Activated CD8-positive, alpha-beta memory T cell treated with anti-CD3 and anti-CD28 coated beads for 24 hours (primary cell): ENCODE measurements around the gene GLDC.
A peak's percentile ranks its signal among the peaks of the same experiment; 100 is the strongest.
"Not testable (repeated sequence)": the region's sequence is repeated elsewhere in the genome, so short reads cannot be mapped to it uniquely, and the experiment has no call there.

Experiments used
- DNase-seq: peaks from one replicate; pipeline ENCODE4 v3.0.0-alpha.2; 2020

Gene GLDC

DNA sequence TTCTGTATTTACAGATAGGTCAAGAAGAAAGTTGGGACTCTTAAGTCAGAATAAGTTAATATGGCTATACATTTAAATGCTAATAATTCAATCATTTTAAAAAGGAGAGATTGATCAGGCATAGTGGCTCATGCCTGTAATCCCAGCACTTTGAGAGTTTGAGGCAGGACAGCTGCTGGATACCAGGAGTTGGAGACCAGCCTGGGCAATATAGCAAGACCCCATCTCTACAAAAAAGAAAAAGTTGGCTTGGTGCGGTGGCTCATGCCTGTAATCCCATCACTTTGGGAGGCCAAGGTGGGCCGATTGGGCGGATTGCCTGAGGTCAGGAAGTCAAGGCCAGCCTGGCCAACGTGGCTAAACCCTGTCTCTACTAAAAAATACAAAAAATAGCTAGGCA lies 15.0 kb upstream of the GLDC start:
- DNase-seq: no peak

- DNase-seq: no peak
These were observed 13.3 kb upstream of the GLDC start for GRCh38 chr9:6658628-6659353.

DNA sequence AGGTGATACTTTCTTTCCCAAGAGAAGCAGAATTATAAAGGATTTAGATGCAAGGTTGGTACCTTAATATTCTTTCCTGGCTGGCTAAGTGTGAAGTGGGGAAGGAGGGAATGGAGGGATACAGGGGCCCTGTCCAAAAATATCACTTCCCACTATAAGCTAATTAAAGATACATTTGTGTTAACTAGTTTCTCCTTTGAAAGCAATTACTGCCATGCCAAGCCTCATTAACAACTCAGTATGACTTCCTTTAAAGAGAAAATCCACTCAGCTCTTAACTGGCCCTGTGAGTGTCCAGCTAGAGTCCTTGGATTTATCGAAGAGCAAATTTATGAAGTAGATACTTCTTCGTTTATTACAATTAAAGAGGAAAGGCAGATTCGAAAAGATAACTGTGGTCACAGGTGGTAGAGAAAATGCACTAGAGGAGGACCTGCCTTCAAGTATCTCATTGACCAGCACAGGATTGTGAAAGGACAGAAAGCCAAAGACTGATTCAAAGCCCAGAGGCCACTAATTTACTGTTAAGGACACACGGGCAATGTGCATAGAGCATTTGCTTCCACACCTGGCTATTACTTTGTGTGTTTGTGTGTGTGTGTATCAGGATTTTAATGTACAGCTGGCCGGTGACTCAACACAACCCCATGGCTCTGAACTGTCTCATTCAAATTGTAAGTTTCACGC lies 11.2 kb upstream of the GLDC start:
- no peak for DNase-seq

DNA sequence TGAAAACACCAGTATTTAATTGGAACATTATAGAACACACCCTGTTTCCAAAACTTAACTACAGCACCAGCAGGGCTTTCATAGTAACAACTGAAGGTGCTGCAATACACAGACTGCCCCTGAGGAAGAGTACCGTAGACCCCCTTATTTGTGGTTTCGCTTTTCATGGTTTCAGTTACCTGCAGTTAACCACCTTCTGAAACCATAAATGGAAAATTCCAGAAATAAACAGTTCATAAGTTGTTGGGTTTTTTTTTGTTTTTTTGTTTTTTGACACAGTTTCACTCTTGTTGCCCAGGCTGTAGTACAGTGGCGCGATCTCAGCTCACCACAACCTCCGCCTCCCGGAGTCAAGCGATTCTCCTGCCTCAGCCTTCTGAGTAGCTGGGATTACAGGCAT lies 9.5 kb upstream of the GLDC start:
- no peak for DNase-seq

- peak; percentile 60 for DNase-seq
These were observed 736 bp upstream of the GLDC start for GRCh38 chr9:6646293-6646636.

- DNase-seq: peak; percentile 69
These were observed 499 bp downstream of the GLDC start for GRCh38 chr9:6645105-6645354.

- no peak for DNase-seq
These were observed 1.0 kb downstream of the GLDC start for GRCh38 chr9:6644346-6645104.

DNA sequence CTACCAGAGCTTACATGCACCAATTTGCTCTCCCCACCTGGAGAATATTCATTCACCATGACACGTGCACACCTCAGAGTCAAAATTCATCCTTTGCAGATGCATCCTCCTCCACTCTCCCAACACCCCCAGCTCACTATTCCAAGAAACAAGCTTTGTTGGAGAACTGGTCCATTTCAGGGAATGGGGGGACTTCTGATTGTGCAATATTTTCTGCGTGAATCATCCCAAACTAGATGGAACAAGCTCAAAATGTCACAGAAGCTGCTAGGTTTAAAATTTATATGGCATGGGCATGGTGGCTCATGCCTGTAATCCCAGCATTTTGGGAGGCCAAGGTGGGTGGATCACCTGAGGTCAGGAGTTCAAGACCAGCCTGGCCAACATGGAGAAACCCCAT lies 3.6 kb downstream of the GLDC start:
- DNase-seq: no peak

DNA sequence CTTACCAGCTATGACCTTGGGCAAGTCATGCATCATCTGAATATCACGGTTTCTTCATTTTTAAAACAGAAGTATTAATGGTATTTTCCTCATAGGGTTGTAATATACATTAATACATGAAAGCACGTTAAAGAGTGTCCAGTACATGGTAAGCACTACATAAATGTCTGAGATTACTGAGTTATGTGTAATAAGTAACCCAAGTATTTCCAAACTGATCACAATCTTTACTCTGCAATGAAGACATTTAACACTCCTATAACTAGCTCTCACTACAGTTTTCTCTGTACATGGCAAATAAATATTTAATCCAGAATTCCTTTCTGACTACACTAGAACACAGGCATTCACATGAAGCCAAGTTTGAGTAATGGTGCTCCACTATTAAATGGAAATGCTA lies 4.0 kb downstream of the GLDC start:
- no peak for DNase-seq

DNA sequence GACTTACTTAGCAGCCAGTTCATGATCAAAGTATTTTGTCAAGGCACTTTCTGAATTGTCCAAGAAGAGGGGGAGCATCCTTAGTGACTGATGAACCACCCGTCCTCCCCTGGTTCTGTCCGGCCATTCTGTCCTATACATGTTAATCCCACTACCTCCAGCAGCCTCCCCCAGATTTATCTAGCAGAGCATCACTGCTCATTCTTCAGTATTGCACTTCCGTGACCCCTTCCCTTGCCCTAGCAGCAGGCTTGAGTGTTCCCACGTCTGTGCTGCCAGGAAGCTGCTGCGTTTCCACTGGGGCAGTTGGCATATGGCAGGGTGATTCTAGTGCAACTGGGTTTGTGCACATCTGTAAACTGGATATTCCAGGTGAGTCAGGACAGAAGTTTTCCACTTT lies 4.5 kb downstream of the GLDC start:
- no peak for DNase-seq

DNA sequence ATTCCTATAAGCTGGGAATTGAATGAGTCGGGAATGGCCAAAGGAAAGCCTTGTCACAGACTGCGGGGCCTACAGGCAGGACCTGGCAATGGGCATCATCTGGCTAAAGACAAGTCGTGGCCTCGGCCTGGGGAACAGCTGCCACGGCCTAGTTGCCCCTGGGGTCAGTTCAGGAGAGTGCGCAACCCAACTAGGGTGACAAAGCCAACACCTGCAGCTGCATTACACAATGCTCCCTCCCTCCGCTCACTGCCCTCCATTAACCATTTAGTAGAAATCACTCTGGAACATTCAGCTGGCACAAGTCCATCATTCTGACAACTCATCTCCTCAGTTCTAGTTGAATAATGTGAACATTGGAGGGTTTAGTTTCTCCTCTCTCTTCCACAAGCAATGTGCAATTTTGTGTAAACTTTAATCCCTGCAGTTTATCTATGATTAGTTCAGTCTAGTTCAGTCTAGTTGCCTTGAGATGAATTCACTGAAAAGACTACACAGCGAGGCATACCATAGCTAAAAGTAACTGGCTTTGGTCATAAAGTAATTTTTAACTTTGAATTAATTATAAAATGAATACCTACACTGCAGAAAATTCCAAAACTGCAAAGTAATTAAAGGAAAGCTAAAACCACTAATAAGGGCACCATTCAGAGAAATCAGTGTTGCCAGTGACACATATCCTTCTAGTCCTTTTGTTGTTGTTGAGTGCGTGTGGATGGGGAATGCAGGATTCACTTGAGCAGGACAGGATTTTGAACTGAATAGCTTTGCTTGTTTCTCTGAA lies 5.1 kb downstream of the GLDC start:
- DNase-seq: no peak

- no peak for DNase-seq
These were observed 5.9 kb downstream of the GLDC start for GRCh38 chr9:6639622-6640021.

DNA sequence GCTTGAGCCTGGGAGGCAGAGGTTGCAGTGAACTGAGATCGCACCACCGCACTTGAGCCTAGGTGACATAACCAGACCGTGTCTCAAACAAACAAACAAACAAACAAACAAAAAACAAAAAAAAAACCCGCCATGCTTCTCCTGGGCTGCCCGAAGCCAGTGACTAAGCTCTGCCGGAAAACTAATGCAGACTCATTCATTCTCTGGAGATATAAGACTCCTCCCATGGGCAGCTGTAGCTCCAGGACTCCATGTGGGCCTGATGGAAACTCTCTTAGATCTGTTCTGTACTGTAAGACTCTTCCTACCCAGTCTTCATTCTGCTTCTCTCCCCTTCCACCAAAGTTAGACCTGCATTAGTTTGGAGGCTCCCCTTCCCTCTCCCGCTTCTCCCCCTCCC lies 11.1 kb downstream of the GLDC start:
- DNase-seq: no peak

GRCh38 chr9:6633378-6633777 lies 12.2 kb downstream of the GLDC start:
- DNase-seq: no peak

- DNase-seq: no peak
These were observed 12.9 kb downstream of the GLDC start for GRCh38 chr9:6632516-6633183.

DNA sequence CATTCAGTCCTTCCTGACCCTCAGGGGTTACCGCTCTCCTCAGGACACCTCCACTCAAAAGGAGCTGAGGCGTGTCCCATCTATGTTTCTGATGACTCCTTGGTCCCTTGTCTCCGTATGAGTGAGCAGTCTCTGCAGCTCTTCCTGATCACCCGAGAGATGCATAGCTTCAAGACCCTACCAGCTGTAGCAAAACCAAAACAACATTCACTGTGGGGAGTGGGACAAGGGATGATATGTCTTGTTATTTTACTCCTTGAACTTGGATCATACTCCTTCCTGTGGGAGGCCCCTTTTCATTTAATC lies 14.4 kb downstream of the GLDC start:
- DNase-seq: peak; percentile 62

- no peak for DNase-seq
These were observed 14.9 kb downstream of the GLDC start for GRCh38 chr9:6630502-6631206.

- no peak for DNase-seq
These were observed 16.8 kb downstream of the GLDC start for GRCh38 chr9:6628704-6629103.

- no peak for DNase-seq
These were observed 20.2 kb downstream of the GLDC start for GRCh38 chr9:6625363-6625762.

DNA sequence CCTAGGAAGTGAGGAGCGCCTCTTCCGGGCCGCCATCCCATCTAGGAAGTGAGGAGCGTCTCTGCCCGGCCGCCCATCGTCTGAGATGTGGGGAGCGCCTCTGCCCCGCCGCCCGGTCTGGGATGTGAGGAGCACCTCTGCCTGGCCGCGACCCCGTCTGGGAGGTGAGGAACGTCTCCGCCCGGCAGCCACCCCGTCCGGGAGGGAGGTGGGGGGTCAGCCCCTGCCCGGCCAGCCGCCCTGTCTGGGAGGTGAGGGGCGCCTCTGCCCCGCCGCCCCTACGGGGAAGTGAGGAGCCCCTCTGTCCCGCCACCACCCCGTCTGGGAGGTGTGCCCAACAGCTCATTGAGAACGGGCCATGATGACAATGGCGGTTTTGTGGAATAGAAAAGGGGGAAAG lies 22.7 kb downstream of the GLDC start:
- not testable (repeated sequence) for DNase-seq

DNA sequence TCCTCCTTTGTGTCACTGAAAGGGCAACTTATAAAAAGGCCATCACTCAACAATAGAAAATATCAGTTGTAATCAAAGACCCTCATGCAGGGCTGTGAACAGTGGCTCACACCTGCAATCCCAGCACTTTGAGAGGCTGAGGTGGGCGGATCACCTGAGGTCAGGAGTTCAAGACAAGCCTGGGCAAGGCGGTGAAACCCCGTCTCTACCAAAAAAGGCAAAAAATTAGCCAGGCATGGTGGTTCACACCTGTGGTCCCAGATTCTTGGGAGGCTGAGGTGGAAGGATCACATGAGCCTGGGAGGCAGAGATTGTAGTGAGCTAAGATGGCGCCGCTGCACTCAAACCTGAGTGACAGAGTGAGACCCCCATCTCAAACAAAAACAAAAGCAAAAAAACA lies 24.7 kb downstream of the GLDC start:
- DNase-seq: no peak

DNA sequence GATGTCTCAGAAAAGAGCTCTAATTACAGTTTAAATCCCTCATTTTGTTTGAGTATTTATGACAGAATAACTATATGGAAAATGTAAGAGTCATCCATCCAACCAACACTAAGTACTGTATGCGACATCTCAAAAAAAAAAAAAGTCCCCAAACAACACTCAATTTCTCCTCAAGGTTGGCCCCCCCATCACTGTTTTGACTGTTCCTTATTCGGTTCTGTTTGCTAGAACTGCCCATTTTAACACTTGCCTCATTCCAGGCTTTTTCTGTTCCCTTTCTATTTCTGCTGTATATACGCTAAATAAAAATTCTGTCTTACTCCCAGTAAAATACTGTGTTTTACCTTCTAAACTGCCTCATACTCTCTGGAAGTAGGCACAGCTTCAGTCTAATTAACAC lies 25.2 kb downstream of the GLDC start:
- no peak for DNase-seq

DNA sequence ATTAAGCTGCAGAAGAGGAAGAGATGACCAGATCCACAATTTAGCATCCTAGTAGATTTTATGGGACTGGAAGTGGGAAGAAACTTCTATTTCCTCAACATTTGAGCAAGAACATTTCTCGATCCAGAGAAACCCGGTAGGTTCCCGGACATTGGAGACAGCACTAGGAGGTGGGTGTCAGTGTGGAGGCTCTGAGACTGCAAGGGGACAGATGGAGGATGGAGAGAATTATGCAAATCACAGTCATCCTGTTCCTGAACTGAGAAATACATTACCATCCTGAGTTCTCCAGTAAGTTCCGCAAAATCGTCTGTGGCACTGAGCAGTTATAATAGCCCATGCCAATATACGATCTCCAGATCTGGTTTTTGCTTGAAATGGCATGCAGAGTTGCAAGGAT lies 25.6 kb downstream of the GLDC start:
- no peak for DNase-seq
